Measurements from ENCODE around the gene TMEM134. TPM values are rescaled to one million over a fixed set of nuclear protein-coding genes. Genes with fewer than 3 reads are reported as not detected.

TMEM134 gene
- total RNA-seq, 1 experiment from 2014 or later: 88.8 TPM

- DNase-seq (ENCODE audit: low spot score): no peak
- in situ Hi-C loops (cut with HindIII; ENCODE audit: low sequenced_read_pairs): no loop called here
Measured at GRCh38 chr11:67415501-67416304, 53.3 kb downstream of the TMEM134 start, which contains the start of gene CARNS1. Gene CARNS1 (plus strand): TSS chr11:67415678. CDS start chr11:67416200, 522 bp downstream.

DNA sequence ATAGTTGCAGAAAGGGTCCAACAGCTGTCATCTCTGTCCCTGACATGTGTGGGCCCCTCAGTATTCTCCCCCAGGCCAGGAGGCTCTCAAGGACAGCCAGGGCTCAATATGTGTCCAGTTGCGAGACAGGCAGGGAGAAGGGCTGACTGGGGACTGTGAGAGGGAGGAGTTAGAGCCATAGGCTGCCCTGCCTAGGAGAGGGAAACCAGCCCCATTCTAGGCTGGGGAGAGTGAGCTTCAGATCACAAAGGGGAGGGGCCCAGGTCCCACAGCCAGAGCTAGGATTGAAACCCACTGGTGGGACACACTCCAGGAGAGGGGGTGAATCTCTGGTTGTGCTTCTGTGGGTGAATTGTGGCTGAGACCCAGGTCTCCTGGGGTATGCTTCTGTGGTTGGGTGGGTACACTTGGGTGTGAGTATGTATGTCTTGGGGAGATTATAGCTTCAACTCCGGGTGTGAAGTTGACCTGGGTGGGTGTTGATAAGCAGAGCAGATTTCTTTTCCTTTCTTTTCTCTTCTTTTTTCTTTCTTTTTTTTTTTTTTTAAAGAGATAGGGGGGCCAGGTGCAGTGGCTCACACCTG lies 55.7 kb downstream of the TMEM134 start:
- DNase-seq (ENCODE audit: low spot score): no peak
- in situ Hi-C loops (cut with HindIII; ENCODE audit: low sequenced_read_pairs): no loop called here

GRCh38 chr11:67412495-67413179 lies 56.4 kb downstream of the TMEM134 start:
- in situ Hi-C loops (cut with HindIII; ENCODE audit: low sequenced_read_pairs): no loop called here
- DNase-seq (ENCODE audit: low spot score): no peak

DNA sequence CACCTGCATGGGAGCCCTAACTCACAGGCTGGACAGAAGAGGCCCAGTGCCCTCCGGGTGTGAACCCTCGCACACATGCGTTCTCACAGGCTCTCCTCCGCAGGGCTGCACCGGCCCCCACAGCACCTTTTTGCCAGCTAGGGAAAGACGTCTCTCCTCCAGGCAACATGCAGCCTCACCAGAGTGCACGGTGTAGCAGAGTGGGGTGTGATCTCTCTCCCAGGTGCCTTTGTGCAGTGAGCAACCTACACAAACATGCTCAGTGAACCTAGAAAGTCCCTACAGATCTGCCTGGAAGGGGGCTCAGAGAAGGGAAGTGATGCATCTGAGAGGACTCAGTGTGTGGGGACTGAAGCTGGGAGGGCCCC lies 57.3 kb downstream of the TMEM134 start:
- no peak for DNase-seq (ENCODE audit: low spot score)
- in situ Hi-C loops (cut with HindIII; ENCODE audit: low sequenced_read_pairs): no loop called here

Other genes with a start within 250 kb of the TMEM134 start
- 35.1 and 48.8 TPM in 2 replicates for gene GRK2, start 202.8 kb downstream of the TMEM134 start, total RNA-seq (2014; rRNA removed; shearing (Covaris generic))
- 25.2 and 40.3 TPM in 2 replicates for gene ANKRD13D, start 179.9 kb downstream of the TMEM134 start, total RNA-seq (2014; rRNA removed; shearing (Covaris generic))
- gene SSH3, start 165.7 kb downstream of the TMEM134 start, total RNA-seq (2014; rRNA removed; shearing (Covaris generic)): 1.5 and 1.8 TPM in 2 replicates
- 15.2 and 19.4 TPM in 2 replicates for gene POLD4, start 115.7 kb downstream of the TMEM134 start, total RNA-seq (2014; rRNA removed; shearing (Covaris generic))
- 1.9 and 4.2 TPM in 2 replicates for gene CLCF1, start 95.7 kb downstream of the TMEM134 start, total RNA-seq (2014; rRNA removed; shearing (Covaris generic))
- gene RAD9A, start 77.3 kb downstream of the TMEM134 start, total RNA-seq (2014; rRNA removed; shearing (Covaris generic)): 20.3 and 38.1 TPM in 2 replicates
- gene PPP1CA, start 67.4 kb downstream of the TMEM134 start, total RNA-seq (2014; rRNA removed; shearing (Covaris generic)): 319 TPM in 2 replicates
- gene TBC1D10C, start 65.2 kb downstream of the TMEM134 start, total RNA-seq (2014; rRNA removed; shearing (Covaris generic)): 0.10 and 0.31 TPM in 2 replicates
- not detected in 2 replicates for gene CARNS1, start 53.6 kb downstream of the TMEM134 start, total RNA-seq (2014; rRNA removed; shearing (Covaris generic))
- gene RPS6KB2, start 40.8 kb downstream of the TMEM134 start, total RNA-seq (2014; rRNA removed; shearing (Covaris generic)): 121 and 125 TPM in 2 replicates
- gene PTPRCAP, start 31.6 kb downstream of the TMEM134 start, total RNA-seq (2014; rRNA removed; shearing (Covaris generic)): not detected in 2 replicates
- 177 and 184 TPM in 2 replicates for gene CORO1B, start 25.8 kb downstream of the TMEM134 start, total RNA-seq (2014; rRNA removed; shearing (Covaris generic))
- not detected in 2 replicates for gene GPR152, start 16.5 kb downstream of the TMEM134 start, total RNA-seq (2014; rRNA removed; shearing (Covaris generic))
- not detected in 2 replicates for gene CABP4, start 13.9 kb downstream of the TMEM134 start, total RNA-seq (2014; rRNA removed; shearing (Covaris generic))
- 73.5 and 102 TPM in 2 replicates for gene AIP, start 13.8 kb upstream of the TMEM134 start, total RNA-seq (2014; rRNA removed; shearing (Covaris generic))
- 27.0 and 35.2 TPM in 2 replicates for gene PITPNM1, start 36.1 kb upstream of the TMEM134 start, total RNA-seq (2014; rRNA removed; shearing (Covaris generic))
- gene CDK2AP2, start 38.9 kb upstream of the TMEM134 start, total RNA-seq (2014; rRNA removed; shearing (Covaris generic)): 36.1 and 36.4 TPM in 2 replicates
- not detected in 2 replicates for gene CABP2, start 54.2 kb upstream of the TMEM134 start, total RNA-seq (2014; rRNA removed; shearing (Covaris generic))
- 1,075 and 1,129 TPM in 2 replicates for gene GSTP1, start 114.6 kb upstream of the TMEM134 start, total RNA-seq (2014; rRNA removed; shearing (Covaris generic))
- 412 and 488 TPM in 2 replicates for gene NDUFV1, start 137.7 kb upstream of the TMEM134 start, total RNA-seq (2014; rRNA removed; shearing (Covaris generic))
- gene NUDT8, start 160.7 kb upstream of the TMEM134 start, total RNA-seq (2014; rRNA removed; shearing (Covaris generic)): 12.1 and 12.6 TPM in 2 replicates
- not detected in 2 replicates for gene TBX10, start 170.5 kb upstream of the TMEM134 start, total RNA-seq (2014; rRNA removed; shearing (Covaris generic))
- gene ACY3, start 181.5 kb upstream of the TMEM134 start, total RNA-seq (2014; rRNA removed; shearing (Covaris generic)): not detected in 2 replicates
- not detected in 2 replicates for gene ALDH3B2, start 205.4 kb upstream of the TMEM134 start, total RNA-seq (2014; rRNA removed; shearing (Covaris generic))